K562 (cell line): ENCODE data around the gene MPP7.

ENCODE experiments used
- ESRRA ChIP-seq: fragments of 450-650 bp; IDR thresholded peaks from 2 replicates; pipeline ENCODE4 v1.6.1; 2014; ENCODE audit warnings: low read depth, mild to moderate bottlenecking, moderate library complexity, borderline replicate concordance
- GABPA ChIP-seq: fragments of 200-800 bp; sonication (Bioruptor generic); conservative IDR thresholded peaks from 2 replicates; pipeline ENCODE4 v1.6.1; 2016; ENCODE audit warnings: low read depth, missing genetic modification characterization, missing compliant biosample characterization
- NCOR1 ChIP-seq: fragments of 450-650 bp; IDR thresholded peaks from 2 replicates; pipeline ENCODE4 v1.6.1; 2016; ENCODE audit warnings: mild to moderate bottlenecking, moderate library complexity
- TAF1 ChIP-seq: IDR thresholded peaks from 2 replicates; pipeline ENCODE4 v1.6.1; 2011; ENCODE audit warnings: mild to moderate bottlenecking, low read length, moderate library complexity; ENCODE audit not compliant: insufficient read depth, control insufficient read depth, severe bottlenecking; ENCODE audit errors: extremely low read depth
- TF ChIP-seq, protein P1 (sequence below), 3 experiments: IDR thresholded peaks in 2 of 3; conservative IDR thresholded peaks in 1 of 3; 2 replicates each; pipeline ENCODE4 v1.5.1; 2011 to 2012; ENCODE audit warnings: low read length in 3 of 3, mild to moderate bottlenecking in 3 of 3, control low read depth in 2 of 3, improper control_type of control experiment in 1 of 3, inconsistent platforms in 1 of 3, low read depth in 1 of 3, mixed read lengths in 1 of 3, moderate library complexity in 1 of 3; ENCODE audit not compliant: insufficient read depth in 2 of 3
- TF ChIP-seq, protein P2 (sequence below), 2 experiments: fragments of 450-650 bp; formaldehyde crosslinking in 1 of 2; IDR thresholded peaks; 2 replicates each; pipeline versions ENCODE4 v1.4.0 to v1.6.1; 2014 to 2020; ENCODE audit warnings: mild to moderate bottlenecking in 2 of 2, borderline replicate concordance in 1 of 2, low read depth in 1 of 2
- TF ChIP-seq, protein P3 (sequence below): fragments of 450-650 bp; IDR thresholded peaks from 2 replicates; pipeline ENCODE4 v1.6.1; 2018; ENCODE audit not compliant: partially characterized antibody

DNA sequence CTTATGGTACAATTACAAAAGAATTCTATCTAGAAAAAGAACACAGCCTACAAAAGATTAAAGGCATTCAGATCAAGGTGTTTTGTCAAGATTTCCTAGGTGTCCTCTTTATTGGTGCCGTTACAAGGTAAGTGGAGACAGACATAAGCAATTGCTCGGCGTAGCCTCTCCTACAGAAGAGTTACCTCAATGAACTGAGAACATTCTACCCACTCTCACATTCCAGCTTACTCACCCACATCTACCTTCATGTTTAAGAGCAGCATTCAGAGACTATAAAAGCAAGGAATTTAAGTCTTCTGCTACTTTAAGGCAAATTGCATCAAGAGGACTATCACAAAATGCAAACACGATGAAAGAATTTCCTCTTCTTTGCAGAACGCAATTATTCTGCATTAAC is 29.5 kb downstream of the MPP7 start:
- TF ChIP-seq, protein P1, sequence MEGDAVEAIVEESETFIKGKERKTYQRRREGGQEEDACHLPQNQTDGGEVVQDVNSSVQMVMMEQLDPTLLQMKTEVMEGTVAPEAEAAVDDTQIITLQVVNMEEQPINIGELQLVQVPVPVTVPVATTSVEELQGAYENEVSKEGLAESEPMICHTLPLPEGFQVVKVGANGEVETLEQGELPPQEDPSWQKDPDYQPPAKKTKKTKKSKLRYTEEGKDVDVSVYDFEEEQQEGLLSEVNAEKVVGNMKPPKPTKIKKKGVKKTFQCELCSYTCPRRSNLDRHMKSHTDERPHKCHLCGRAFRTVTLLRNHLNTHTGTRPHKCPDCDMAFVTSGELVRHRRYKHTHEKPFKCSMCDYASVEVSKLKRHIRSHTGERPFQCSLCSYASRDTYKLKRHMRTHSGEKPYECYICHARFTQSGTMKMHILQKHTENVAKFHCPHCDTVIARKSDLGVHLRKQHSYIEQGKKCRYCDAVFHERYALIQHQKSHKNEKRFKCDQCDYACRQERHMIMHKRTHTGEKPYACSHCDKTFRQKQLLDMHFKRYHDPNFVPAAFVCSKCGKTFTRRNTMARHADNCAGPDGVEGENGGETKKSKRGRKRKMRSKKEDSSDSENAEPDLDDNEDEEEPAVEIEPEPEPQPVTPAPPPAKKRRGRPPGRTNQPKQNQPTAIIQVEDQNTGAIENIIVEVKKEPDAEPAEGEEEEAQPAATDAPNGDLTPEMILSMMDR (IDR thresholded peaks at IDR 0.05 in 2 of 3, conservative IDR thresholded peaks at IDR 0.05 in 1 of 3; ENCODE audit: insufficient read depth in 2 of 3, low read depth in 1 of 3, low read length in 3 of 3) = no peak
- no peak for TF ChIP-seq ESRRA
- TF ChIP-seq, protein P2, sequence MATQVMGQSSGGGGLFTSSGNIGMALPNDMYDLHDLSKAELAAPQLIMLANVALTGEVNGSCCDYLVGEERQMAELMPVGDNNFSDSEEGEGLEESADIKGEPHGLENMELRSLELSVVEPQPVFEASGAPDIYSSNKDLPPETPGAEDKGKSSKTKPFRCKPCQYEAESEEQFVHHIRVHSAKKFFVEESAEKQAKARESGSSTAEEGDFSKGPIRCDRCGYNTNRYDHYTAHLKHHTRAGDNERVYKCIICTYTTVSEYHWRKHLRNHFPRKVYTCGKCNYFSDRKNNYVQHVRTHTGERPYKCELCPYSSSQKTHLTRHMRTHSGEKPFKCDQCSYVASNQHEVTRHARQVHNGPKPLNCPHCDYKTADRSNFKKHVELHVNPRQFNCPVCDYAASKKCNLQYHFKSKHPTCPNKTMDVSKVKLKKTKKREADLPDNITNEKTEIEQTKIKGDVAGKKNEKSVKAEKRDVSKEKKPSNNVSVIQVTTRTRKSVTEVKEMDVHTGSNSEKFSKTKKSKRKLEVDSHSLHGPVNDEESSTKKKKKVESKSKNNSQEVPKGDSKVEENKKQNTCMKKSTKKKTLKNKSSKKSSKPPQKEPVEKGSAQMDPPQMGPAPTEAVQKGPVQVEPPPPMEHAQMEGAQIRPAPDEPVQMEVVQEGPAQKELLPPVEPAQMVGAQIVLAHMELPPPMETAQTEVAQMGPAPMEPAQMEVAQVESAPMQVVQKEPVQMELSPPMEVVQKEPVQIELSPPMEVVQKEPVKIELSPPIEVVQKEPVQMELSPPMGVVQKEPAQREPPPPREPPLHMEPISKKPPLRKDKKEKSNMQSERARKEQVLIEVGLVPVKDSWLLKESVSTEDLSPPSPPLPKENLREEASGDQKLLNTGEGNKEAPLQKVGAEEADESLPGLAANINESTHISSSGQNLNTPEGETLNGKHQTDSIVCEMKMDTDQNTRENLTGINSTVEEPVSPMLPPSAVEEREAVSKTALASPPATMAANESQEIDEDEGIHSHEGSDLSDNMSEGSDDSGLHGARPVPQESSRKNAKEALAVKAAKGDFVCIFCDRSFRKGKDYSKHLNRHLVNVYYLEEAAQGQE (IDR thresholded peaks at IDR 0.05; ENCODE audit: borderline replicate concordance) = no peak
- TF ChIP-seq, protein P2 (CRISPR knock-in tag; IDR thresholded peaks at IDR 0.05; ENCODE audit: low read depth) = no peak
- no peak for TF ChIP-seq GABPA (tag)
- no peak for TF ChIP-seq NCOR1
- TF ChIP-seq TAF1 = no peak
- TF ChIP-seq, protein P3, sequence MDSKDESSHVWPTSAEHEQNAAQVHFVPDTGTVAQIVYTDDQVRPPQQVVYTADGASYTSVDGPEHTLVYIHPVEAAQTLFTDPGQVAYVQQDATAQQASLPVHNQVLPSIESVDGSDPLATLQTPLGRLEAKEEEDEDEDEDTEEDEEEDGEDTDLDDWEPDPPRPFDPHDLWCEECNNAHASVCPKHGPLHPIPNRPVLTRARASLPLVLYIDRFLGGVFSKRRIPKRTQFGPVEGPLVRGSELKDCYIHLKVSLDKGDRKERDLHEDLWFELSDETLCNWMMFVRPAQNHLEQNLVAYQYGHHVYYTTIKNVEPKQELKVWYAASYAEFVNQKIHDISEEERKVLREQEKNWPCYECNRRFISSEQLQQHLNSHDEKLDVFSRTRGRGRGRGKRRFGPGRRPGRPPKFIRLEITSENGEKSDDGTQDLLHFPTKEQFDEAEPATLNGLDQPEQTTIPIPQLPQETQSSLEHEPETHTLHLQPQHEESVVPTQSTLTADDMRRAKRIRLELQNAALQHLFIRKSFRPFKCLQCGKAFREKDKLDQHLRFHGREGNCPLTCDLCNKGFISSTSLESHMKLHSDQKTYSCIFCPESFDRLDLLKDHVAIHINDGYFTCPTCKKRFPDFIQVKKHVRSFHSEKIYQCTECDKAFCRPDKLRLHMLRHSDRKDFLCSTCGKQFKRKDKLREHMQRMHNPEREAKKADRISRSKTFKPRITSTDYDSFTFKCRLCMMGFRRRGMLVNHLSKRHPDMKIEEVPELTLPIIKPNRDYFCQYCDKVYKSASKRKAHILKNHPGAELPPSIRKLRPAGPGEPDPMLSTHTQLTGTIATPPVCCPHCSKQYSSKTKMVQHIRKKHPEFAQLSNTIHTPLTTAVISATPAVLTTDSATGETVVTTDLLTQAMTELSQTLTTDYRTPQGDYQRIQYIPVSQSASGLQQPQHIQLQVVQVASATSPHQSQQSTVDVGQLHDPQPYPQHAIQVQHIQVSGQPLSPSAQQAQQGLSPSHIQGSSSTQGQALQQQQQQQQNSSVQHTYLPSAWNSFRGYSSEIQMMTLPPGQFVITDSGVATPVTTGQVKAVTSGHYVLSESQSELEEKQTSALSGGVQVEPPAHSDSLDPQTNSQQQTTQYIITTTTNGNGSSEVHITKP = no peak
